NB4 (cell line): ENCODE data around the gene HADHA.
"Not testable (repeated sequence)": the region's sequence is repeated elsewhere in the genome, so short reads cannot be mapped to it uniquely, and the experiment has no call there.

ENCODE experiments used
- DNase-seq: peaks from one replicate; pipeline ENCODE4 v3.0.0; 2010; ENCODE audit warnings: low read depth
- H3K4me3 ChIP-seq: one replicate; pipeline ENCODE4 v1.5.1; 2011; ENCODE audit warnings: mild to moderate bottlenecking, low read depth, low read length, moderate library complexity
- CTCF ChIP-seq: IDR thresholded peaks from one replicate; pipeline ENCODE4 v1.5.1; 2012; ENCODE audit warnings: low read depth, low read length
- MYC ChIP-seq: IDR thresholded peaks from 2 replicates; pipeline ENCODE4 v1.6.1; 2011; ENCODE audit warnings: low read depth, low read length
- POLR2A ChIP-seq: IDR thresholded peaks from 2 replicates; pipeline ENCODE4 v1.6.1; 2011; ENCODE audit warnings: mild to moderate bottlenecking; ENCODE audit not compliant: insufficient read length; ENCODE audit errors: extremely low read depth
- TF ChIP-seq, protein P1 (sequence below): IDR thresholded peaks from 2 replicates; pipeline ENCODE4 v1.6.1; 2011; ENCODE audit warnings: low read depth, low read length

HADHA gene

GRCh38 chr2:26269571-26270158 is 25.2 kb upstream of the HADHA start:
- TF ChIP-seq, protein P1, sequence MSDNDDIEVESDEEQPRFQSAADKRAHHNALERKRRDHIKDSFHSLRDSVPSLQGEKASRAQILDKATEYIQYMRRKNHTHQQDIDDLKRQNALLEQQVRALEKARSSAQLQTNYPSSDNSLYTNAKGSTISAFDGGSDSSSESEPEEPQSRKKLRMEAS, result no peak
- no peak overlapping the region for H3K4me3 ChIP-seq
- DNase-seq, result no peak

DNA sequence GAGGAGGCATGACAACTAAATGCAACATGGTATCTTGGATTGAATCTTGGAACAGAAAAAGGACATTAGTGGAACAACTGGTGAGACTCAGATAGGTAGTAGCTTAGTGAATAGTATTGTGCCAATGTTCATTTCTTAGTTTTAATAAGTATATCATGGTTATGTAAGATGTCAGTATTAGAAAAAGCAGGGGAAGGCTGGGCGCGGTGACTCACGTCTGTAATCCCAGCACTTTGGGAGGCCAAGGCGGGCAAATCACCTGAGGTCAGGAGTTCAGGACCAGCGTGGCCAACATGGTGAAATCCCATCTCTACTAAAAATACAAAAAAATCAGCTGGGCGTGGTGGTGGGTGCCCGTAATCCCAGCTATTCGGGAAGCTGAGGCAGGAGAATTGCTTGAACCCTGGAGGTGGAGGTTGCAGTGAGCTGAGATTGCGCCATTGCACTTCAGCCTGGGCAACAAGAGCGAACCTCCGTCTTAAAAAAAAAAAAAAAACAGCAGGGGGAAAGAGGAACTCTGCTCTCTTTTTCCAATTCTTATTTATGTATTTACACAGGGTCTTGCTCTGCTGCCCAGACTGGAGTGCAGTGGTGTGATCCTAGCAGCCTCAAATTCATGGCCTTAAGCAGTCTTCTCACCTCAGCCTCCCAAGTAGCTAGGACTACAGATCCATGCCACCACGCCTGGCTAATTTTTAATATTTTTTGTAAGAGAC is 24.4 kb upstream of the HADHA start:
- peak; percentile 19 for DNase-seq

GRCh38 chr2:26268213-26268612 is 23.8 kb upstream of the HADHA start:
- TF ChIP-seq, protein P1, result no peak
- no peak overlapping the region for H3K4me3 ChIP-seq

More for the DNA sequence above, 24.4 kb upstream of the HADHA start:
- not testable (repeated sequence) for H3K4me3 ChIP-seq

GRCh38 chr2:26258836-26259235 is 14.4 kb upstream of the HADHA start:
- not testable (repeated sequence) for H3K4me3 ChIP-seq, DNase-seq

More at GRCh38 chr2:26268213-26268612, 23.8 kb upstream of the HADHA start:
- peak; percentile 57 for DNase-seq

- DNase-seq, result no peak
- TF ChIP-seq MYC (no peak), POLR2A (no peak), CTCF (no peak)
- TF ChIP-seq, protein P1, result no peak
Measured at GRCh38 chr2:26255759-26256384, 11.4 kb upstream of the HADHA start.

DNA sequence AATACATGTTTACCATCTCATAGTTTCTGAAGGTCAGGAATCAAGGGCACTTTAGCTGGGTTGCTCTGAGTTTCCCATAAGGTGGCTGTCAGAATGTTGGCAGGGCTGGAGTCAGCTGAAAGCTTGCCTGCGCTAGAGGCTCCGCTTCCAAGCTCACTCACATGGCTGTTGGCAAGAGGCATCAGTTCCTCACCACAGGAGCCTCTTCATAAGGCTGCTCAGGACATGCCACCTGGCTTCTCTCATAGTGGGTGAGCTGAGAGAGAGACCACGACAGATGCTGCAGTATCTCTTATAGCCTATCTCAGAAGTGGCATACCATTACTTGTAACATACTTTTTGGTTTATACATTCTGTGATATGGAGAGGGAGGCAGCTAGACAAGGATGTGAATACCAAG is 7.5 kb upstream of the HADHA start:
- TF ChIP-seq MYC (no peak), POLR2A (no peak), CTCF (no peak)
- TF ChIP-seq, protein P1, result no peak
- H3K4me3 ChIP-seq, result no peak overlapping the region
- no peak for DNase-seq

More at GRCh38 chr2:26255759-26256384, 11.4 kb upstream of the HADHA start:
- no peak overlapping the region for H3K4me3 ChIP-seq

DNA sequence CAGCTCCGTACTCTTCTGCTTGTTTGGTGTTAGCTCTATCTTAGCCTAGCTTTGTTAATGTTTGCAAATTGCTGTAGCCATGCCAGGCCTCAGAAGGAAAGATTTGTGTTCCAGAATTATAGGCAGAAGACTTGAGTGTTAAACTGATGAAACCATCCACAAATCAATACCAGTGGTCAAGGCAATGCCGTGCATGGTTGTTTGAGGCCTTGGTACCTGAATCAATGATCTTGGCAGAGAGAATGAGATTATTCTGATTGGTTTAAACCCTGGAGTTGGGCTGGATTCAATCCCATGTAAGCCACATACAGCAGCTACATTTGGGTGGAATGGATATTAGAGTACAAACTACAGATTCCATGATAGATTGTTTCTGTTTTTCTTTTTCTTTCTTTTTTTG is 5.2 kb upstream of the HADHA start:
- DNase-seq, result no peak
- no peak for TF ChIP-seq MYC
- TF ChIP-seq, protein P1, result no peak
- TF ChIP-seq CTCF, result no peak
- TF ChIP-seq POLR2A, result no peak
- no peak overlapping the region for H3K4me3 ChIP-seq
